Hindlimb muscle (tissue), 1 donor: ENCODE data around the gene NUDT3. TPM values are rescaled to one million over a fixed set of nuclear protein-coding genes. Genes with fewer than 3 reads are reported as not detected.
"Not testable (repeated sequence)": the region's sequence is repeated elsewhere in the genome, so short reads cannot be mapped to it uniquely, and the experiment has no call there.

Source experiments
- DNase-seq: peaks from one replicate; pipeline ENCODE4 v3.0.0-alpha.2; 2013
- polyA plus RNA-seq: library from polyadenylated mRNA; unstranded; fragments of 120-200 nt; gene quantifications from one replicate; pipeline ENCODE4 v1.2.1, GENCODE V29; 2013; ENCODE audit not compliant: insufficient read length

NUDT3 gene
- polyA plus RNA-seq, 1 donor = 38.0 TPM

DNA sequence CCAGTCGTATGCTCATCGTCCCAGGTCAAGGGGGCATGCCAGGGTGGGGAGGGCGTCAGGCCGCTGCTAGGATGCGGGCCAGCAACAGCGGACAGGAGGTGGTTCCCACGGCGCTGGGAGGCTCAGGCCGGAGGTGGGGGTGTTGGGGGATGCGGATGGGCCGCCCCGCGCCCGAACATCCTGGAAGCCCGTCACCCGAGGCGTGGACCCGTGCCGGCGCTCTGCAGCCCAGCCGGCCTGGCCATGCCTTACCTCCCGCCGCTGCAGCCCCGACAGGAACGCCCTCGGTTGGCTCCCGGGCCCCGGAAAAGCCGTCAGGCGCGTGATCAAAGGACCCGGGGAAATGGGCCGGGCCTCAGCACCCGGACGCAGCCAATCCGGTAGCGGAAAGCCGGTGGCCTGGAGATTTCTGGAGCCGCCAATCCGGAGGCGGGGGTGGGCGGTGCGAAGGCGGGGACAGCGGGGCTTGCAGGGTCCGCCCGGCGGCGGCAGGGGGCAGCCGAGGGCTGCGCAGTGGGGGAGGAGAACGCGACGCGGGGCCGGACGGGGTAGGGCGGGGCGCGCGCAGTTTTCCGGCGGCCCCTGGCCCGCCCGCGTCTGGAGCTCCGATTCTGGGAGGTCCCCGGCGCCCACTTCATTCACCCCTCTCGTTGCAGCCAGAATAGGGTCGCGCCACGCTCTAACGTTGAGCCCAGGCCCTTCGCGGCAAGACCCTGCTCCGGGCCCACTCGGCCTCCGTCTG, 143.6 kb downstream of the NUDT3 start, which contains the start of gene SMIM29:
Gene SMIM29, minus strand, starts transcription at position 280 of the 742 bp plus-strand sequence. CDS start 1,215 bp downstream, outside the sequence.
- DNase-seq = peak; percentile 97

DNA sequence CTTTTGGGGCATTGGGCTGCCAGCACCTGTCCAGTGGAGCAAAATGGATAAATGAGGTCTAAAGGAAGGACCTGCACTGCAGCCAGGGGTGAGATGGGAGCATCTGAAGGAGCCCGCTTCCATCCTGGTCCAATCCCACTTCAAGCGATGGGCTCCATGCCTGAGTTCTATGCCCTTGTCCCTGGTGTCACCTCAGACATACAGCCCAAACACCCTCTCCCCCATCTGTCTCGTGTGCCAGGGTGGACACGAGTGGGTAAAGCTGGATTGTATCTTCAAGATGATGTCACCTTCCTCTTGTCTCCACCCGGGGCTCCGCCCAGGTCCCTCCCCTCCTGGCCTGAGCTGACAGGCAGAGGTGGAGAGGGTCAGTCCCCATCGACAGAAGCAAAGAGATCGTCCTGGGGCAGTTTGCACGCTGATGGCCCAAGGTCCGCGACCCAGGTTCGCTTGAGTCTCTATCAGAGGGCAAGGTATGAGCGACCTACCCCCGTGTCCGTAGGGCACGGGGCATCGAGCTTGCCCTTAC, 144.2 kb downstream of the NUDT3 start:
- DNase-seq = no peak

DNA sequence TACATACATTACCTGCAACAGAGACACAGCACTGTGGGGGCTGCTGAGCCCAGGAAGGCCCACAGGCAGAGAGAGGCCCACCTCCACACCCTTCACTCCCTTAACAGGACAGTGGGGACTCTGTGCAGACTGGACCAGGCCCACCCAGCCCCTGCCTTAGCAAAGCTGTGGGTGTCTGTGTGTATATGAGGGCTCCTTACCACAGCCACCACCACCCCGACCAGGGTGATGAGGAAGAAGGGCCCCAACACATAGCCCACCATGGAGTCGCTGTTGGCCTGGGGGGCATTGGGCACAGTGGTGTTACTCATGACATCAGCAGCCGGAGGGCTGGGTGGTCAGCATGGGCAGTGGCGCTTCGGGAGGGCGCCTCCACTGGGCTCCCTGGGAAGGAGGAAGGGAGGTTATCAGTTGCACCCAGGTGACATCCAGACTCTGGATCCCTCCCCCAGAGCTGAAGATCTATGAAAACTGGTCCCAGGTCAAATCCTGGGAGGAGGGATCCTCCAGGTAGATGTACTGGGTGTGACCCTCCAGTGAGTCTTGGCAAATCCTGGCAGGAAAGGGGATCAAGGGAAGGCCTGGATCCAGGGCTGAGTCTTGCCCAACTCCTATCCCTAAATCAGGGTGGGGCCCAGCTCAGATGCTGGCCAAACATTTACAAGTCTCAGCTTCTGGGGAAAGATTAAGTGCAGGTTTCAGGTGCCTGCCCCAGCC, 144.8 kb downstream of the NUDT3 start:
- DNase-seq = no peak

DNA sequence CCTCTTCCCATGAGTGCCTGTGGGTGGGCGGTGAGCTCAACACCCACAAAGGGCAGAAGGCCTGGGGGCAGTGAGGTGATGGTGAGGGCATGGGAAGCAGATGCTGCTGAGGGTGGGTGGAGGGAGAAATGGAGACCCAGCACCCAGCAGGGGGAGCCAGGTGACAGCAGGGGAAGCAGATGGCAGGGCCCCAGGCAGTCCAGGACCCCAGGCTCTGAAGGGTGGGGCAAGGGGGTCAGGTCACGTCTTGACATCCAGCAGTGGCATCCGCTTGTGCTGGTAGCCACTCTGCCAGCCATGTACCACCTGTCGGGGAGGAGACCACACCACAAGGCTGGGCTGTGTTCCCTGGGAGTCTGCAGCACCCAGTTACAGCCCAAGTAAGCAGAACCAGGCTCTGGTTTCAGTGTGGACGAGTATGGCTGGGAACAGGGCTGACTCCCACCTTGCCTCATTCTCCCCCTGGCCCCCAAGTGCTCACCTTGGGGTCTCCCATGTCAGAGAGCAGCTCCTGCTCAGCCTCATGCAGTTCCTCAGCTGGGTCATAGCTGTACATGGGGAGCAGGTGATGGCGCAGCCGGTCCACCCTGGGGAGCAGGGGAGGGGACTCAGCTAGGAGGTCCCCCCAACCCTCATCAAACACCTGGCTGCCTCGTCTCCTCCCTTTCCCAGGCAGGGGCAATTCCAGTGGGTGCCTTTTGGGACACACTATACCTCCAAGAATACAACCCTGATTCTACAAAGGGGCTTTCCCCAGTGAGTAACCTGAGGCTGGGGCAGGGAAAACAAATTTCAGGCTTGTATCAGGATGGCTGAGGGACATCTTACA, 145.7 kb downstream of the NUDT3 start:
- DNase-seq = no peak

DNA sequence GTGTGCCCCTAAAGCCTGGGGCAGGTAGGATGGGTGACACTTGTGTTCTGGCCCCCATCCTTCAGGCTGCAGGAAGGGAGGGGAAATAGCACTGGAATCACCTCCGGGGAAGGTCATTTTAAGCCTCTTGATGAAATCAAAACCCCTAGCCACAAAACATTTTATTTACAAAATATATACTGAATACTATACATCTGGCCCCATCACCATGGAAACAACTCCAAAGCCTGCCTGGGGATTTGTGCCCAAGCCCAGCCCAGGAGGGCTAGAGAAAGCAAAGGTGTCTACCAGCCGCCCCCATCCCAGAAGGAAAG, 146.3 kb downstream of the NUDT3 start:
- no peak for DNase-seq

DNA sequence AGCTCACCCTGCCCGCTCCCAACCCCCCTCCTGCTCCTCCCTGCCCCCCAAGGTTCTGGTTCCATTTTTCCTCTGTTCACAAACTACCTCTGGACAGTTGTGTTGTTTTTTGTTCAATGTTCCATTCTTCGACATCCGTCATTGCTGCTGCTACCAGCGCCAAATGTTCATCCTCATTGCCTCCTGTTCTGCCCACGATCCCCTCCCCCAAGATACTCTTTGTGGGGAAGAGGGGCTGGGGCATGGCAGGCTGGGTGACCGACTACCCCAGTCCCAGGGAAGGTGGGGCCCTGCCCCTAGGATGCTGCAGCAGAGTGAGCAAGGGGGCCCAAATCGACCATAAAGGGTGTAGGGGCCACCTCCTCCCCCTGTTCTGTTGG, 146.7 kb downstream of the NUDT3 start:
- not testable (repeated sequence) for DNase-seq

DNA sequence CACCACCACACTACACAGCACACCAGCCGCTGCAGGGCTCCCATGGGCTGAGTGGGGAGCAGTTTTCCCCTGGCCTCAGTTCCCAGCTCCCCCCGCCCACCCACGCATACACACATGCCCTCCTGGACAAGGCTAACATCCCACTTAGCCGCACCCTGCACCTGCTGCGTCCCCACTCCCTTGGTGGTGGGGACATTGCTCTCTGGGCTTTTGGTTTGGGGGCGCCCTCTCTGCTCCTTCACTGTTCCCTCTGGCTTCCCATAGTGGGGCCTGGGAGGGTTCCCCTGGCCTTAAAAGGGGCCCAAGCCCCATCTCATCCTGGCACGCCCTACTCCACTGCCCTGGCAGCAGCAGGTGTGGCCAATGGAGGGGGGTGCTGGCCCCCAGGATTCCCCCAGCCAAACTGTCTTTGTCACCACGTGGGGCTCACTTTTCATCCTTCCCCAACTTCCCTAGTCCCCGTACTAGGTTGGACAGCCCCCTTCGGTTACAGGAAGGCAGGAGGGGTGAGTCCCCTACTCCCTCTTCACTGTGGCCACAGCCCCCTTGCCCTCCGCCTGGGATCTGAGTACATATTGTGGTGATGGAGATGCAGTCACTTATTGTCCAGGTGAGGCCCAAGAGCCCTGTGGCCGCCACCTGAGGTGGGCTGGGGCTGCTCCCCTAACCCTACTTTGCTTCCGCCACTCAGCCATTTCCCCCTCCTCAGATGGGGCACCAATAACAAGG, 147.3 kb downstream of the NUDT3 start:
- not testable (repeated sequence) for DNase-seq

DNA sequence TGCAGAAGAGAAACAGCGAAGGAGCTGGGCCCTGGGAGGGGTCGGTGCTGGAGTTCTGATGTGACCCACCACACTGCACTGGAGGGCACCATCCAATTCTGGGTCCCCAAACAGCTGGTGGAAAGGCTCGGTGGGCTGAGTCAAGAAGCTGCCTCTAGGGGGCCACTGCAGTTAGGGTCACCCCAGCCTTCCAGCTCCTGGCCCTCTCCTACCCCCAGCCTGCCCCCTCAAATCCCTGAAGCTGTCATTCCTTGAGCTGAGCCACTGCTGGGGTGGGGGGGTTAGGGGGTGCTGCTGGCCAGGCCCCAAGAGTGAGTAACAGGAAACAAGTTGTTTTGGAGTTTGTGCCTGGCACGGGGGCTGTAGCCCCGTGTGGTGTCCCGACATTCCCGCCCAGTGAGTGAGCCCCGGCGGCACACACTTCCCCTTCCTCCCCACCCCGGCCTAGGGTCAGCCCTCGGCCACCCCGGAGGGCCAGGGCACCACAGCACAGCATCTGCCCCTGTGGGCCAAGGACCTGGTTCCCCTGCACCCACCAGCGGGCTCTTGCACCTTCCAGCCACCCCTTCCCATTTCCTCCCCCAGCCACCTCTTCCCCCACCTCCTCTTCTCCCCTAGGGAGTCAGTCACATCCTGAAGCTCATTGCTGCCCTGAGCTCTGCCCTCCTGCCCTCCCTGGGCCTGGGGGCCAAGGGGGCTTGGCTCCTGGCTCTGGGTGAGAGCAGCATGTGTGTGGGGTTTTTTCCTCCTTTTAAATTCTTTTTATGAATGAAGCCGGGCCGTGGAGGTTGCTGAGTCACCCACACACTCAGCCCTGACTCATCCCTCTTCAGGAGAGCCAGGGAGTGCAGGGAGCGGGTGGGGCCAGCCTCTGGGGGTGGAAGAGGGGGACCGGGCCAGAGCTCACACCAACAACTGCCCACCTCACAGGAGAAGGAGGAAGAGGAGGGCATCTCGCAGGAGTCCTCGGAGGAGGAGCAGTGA, 148.3 kb downstream of the NUDT3 start:
- DNase-seq = no peak

DNA sequence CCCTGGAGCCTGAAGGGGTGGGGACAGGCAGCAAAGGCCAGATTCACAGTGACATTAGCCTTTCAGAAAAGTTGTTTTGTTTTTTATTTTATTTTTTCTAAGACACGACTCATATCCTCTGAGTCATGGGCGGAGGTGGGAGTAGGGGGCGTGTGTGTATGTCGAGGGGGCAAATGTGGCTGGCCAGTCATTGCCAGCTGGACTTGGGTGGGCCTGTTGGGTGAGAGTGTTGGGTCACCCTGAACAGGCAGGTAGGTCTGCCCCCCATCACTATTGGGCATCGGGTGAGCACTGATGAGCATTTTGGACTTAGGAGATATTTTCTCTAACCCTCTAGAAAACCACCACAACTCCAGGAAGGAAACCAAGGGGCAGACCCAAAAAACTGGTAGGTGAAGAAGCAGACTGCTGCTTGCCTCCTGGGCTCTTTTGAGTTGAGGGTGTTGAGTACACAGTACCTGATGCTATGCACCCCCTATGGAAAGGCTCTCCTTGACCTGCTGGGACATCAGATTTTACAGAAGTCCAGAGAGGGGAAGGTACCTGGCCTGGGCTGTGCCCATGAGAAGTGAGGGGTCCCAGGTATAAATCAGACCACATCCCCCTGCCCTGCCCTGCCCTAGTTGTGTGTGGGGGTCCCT, 149.2 kb downstream of the NUDT3 start:
- no peak for DNase-seq

DNA sequence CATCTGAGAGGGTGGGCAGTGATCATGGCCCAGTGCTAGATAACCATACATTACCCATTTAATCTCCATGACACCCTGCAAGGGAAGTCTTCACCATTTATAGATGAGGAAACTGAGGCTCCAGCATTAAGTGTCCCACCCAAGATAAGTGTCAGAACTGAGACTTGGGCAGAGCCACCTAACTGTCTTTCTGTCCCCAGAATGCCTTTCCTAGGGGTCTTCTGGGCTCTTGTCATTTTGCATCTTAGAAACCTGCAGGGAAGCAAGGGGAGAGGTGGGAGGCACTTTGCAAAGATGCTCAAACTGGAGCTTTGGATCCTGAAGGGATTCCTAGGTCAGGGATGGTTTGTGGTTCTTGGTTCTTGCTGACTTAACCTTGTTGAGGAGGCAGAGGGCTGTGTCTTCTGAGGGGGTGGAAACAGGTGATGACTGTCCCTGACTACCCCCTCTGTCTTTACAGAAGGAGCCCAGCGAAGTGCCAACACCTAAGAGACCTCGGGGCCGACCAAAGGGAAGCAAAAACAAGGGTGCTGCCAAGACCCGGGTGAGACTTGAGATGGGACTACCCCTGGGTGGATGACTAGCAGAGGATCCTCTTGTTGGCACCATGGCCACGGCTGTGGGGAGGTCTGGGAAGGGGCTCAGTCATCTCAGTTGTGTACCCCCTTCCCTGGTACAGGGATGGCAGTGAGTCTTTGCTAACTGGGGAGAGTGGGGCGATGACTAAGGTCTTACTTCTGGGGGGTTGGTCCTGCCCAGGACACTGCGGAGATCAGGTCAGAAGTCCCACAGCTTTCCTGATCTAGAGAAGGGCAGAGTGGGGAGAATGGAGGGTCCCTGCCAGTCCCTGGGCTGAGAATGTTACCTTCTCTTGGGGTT, 150.0 kb downstream of the NUDT3 start:
- no peak for DNase-seq

DNA sequence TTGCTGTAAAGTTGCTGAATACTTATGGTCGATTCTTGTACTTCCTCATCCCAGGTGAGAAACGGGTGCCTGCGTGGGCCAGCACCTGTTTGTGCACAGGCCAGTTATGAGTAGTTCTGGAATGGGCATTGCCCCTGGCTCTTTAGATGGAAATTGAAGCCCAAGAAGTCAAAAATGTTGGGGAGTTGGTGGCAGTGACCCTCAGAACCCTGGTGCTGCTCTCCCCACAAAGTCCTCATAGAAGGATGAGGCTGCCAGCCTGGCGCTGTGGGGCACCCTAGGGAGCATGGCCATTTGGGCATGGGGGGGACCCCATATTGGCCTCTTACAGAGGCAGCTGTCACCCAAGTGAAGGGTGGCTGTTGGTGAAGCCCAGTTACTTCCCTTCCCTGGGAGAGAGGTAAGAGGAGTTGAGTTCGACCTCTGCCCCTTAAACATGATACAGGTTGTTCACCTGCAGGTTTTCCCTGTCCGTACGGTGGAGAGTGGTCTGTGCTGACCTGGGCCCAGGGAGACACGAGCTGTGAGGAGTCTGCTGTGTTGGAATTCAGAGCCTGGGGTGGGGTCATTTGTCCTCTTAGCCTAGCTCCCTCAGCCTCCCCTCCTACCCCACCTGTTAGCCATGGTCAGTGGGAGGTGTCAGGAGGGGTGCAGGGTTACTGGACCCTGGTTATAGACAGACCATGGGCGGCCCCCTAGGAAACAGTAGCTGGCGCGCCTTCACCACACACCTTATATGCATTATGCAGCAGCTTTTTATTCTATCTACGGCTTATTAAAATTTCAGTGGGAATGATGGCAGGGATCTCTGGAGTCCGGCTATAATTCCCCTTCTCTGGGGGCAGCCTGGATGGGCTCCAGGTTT, 150.9 kb downstream of the NUDT3 start:
- no peak for DNase-seq

DNA sequence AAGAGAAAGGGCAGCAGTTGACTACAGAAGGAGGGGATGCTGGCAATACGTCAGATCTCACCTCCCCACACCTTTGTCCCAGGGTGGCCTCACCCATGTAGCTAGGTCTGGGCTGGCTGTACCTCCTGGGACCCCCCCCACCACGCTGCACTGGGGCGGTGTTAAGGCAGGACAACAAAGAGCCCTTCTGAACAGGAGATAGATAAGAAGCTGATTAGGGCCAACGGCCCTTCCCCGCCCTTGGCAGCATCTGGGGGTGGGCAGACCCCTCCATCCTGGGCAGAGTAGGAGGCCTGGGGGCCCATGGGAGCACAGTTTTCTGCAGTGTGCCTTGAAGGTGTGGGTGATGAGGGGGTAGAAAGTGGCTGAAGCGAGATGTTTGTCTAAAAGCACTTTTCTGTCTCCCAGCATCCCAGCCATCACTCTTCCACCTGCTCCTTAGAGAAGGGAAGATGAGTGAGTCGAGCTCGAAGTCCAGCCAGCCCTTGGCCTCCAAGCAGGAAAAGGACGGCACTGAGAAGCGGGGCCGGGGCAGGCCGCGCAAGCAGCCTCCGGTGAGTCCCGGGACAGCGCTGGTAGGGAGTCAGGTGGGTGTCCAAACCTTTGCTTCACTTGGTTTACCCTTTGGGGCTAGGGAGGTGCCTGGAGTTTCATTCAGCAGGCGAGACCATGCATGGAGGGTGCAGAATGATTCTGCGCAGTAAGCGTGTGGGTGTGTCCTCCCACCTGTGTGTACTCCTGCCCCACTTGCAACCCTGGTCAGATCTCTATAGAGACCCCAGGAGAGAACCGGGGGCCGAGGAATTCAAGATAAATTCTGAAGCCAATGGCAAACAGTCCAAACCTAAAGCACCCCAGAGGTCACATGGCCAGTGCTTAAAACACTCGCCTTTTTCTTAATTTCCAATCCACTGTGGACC, 151.9 kb downstream of the NUDT3 start:
- no peak for DNase-seq

DNA sequence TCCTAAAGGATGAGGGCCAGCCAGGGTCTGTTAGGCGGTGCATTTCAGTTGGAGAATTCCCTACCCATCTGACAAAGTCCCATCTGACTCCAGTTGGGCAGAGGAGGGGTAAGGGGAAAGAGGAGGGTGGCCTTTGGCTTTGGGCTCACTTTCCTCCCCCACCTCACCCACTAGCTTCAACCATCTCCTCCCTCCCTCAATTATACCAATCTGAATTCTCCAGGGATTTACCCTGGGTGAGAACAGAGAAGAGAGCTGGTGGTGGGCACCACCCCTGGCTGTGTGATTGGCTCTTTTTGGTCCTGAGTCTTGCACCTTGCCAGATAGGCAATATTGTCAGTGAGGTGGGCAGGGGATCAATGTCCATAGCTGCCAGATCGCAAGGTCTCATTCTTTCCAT, 152.6 kb downstream of the NUDT3 start:
- no peak for DNase-seq

DNA sequence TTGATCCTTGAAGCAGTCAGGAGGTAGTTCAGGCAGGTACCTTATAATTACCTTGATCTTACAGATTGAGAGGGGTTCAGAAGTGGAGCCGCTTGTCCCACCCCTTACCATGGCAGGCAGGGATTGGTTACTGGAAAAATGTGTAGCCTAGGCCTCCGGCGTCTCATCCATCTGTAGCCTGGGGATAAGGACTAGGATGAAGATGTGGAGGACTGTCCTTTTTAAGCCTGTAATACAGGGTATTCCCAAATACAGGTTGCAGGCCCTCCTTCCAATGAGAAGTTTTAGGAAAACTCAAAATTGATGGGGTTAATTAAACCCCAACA, 153.0 kb downstream of the NUDT3 start:
- DNase-seq = no peak

DNA sequence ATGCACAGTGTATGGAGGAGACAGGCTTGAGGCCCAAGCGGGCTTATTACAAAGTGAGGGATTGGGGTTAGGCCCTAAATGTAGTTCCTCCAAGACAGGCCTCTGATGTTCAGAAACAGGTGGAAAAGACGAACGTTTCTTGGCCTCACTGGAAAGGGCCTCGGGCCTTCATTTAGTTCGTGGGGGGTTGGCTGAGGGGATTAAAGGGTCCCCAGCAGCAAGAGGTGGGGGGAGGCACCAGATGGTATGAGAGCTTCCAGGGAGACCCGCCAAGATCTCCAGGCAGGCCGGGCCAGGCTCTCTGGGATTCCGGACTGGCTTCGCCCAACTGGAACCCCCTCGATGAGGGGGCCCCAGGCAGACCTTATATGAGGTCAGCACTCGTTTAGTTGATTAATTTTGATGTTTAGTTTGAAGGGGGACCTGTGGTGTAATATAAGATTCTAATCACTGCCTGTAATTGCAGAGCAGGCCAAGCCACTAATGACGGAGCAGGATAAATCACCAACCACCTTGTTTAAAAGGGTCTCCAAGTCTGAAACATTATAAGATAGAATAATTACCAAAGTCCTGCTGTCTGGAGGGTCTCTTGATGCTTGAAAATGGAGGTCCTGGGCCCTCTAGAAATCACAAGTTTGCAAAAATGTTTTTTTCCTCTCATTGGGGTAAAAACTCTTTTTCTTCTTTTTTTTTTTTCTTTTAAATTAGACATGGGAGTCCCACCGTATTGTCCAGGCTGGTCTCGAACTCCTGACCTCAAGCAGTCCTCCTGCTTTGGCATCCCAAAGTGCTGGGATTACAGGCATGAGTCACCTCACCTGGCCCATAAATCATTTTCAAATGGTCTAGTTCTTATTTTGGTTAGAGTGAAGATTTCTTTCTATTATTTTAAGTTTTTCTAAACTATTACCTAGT, 153.6 kb downstream of the NUDT3 start:
- no peak for DNase-seq
